Endothelial cell of umbilical vein (primary cell): Measurements from ENCODE around the gene KIRREL1. TPM values are rescaled to one million over a fixed set of nuclear protein-coding genes. Genes with fewer than 3 reads are reported as not detected.
A peak's percentile ranks its signal among the peaks of the same experiment; 100 is the strongest.

ENCODE experiments used
- BruUV-seq: library from RNA; stranded (reverse); fragments of 400-500 nt; replicated peaks from 2 replicates; lab custom pipeline; 2021; lab: Mats Ljungman, UMichigan
- CTCF ChIA-PET: fragments of 300-600, 350-600 bp; sonication (Branson Sonifier 250); formaldehyde crosslinking; loops from one replicate; lab custom pipeline; 2021; ENCODE audit warnings: antibody characterized with exemption, inconsistent platforms; lab: Charles Lee
- POLR2A ChIA-PET: fragments of 300-600, 350-600 bp; sonication (Branson Sonifier 250); formaldehyde crosslinking; loops from one replicate; lab custom pipeline; 2021; ENCODE audit warnings: antibody characterized with exemption, inconsistent platforms; lab: Charles Lee
- DNase-seq: peaks from one replicate; pipeline ENCODE4 v3.0.0-alpha.2; 2011; ENCODE audit warnings: low read depth, low spot score
- FAIRE-seq: peaks from 2 replicates; lab custom pipeline; 2011; peaks lifted over from hg19 to GRCh38; lab: Jason Lieb, UNC
- H2AFZ ChIP-seq: 2 replicates; pipeline ENCODE4 v1.6.0; 2012; ENCODE audit warnings: low read depth, low read length, control low read depth, inconsistent platforms
- H3K27ac ChIP-seq: 2 replicates; pipeline ENCODE4 v1.5.1; 2011; ENCODE audit warnings: low read depth, mild to moderate bottlenecking, control low read depth, low read length, moderate library complexity; ENCODE audit not compliant: insufficient read depth
- H3K27me3 ChIP-seq, 2 experiments: 2 replicates each; pipeline versions ENCODE4 v1.6.0 to v1.6.1; 2011; ENCODE audit warnings: low read length in 2 of 2, mixed read lengths in 1 of 2; ENCODE audit not compliant: control insufficient read depth in 2 of 2, insufficient read depth in 2 of 2
- H3K36me3 ChIP-seq, 2 experiments: 2 replicates in 1 of 2; 3 replicates in 1 of 2; pipeline ENCODE4 v1.5.1; 2011; ENCODE audit warnings: low read length in 2 of 2, mild to moderate bottlenecking in 1 of 2, moderate library complexity in 1 of 2; ENCODE audit not compliant: control insufficient read depth in 2 of 2, insufficient read depth in 2 of 2; ENCODE audit errors: extremely low read depth in 1 of 2
- H3K4me1 ChIP-seq: 3 replicates; pipeline ENCODE4 v1.5.1; 2011; ENCODE audit warnings: mild to moderate bottlenecking, low read length; ENCODE audit not compliant: control insufficient read depth, insufficient read depth; ENCODE audit errors: extremely low read depth
- H3K4me2 ChIP-seq: 2 replicates; pipeline ENCODE4 v1.6.1; 2011; ENCODE audit warnings: low read length, control low read depth, mixed read lengths; ENCODE audit not compliant: insufficient read depth
- H3K4me3 ChIP-seq, 3 experiments: fragments of 200-600 bp in 1 of 3; sonication (generic), shearing (Covaris generic) in 1 of 3; replicated peaks in 1 of 3; 2 replicates each; pipeline ENCODE4 v1.5.1; 2011 to 2016; ENCODE audit warnings: control low read depth in 3 of 3, low read length in 3 of 3, mild to moderate bottlenecking in 2 of 3, inconsistent platforms in 1 of 3, low read depth in 1 of 3, moderate library complexity in 1 of 3; ENCODE audit not compliant: insufficient read depth in 1 of 3
- H3K79me2 ChIP-seq: 2 replicates; pipeline ENCODE4 v1.6.0; 2012; ENCODE audit warnings: low read length, inconsistent platforms; ENCODE audit not compliant: control insufficient read depth, insufficient read depth
- H3K9ac ChIP-seq: replicated peaks from 2 replicates; pipeline ENCODE3; 2011; ENCODE audit warnings: low read length, control low read depth; ENCODE audit not compliant: insufficient read depth; ENCODE audit errors: extremely low read depth
- H3K9me1 ChIP-seq: replicated peaks from 3 replicates; pipeline ENCODE4 v1.6.0; 2011; ENCODE audit warnings: mild to moderate bottlenecking, low read length; ENCODE audit not compliant: control insufficient read depth, insufficient read depth; ENCODE audit errors: extremely low read depth
- H3K9me3 ChIP-seq: replicated peaks from 2 replicates; pipeline ENCODE4 v1.5.1; 2012; ENCODE audit warnings: low read length, inconsistent platforms; ENCODE audit not compliant: control insufficient read depth, insufficient read depth
- H4K20me1 ChIP-seq: replicated peaks from 2 replicates; pipeline ENCODE3; 2011; ENCODE audit warnings: mild to moderate bottlenecking, low read length; ENCODE audit not compliant: control insufficient read depth, insufficient read depth; ENCODE audit errors: extremely low read depth
- CTCF ChIP-seq, 2 donors: IDR thresholded peaks; 1 replicate in 1 of 2; 2 replicates in 1 of 2; pipeline ENCODE4 v1.5.1; 2011; ENCODE audit warnings: low read length in 2 of 2, mild to moderate bottlenecking in 2 of 2, moderate library complexity in 2 of 2, control low read depth in 1 of 2, inconsistent platforms in 1 of 2, low read depth in 1 of 2; ENCODE audit not compliant: insufficient read depth in 1 of 2; ENCODE audit errors: extremely low read depth in 1 of 2
- EZH2 ChIP-seq: IDR thresholded peaks from 2 replicates; pipeline ENCODE4 v1.6.1; 2012; ENCODE audit warnings: borderline replicate concordance, low read depth, mild to moderate bottlenecking, moderate library complexity, low read length, inconsistent platforms; ENCODE audit not compliant: severe bottlenecking
- JUN ChIP-seq: IDR thresholded peaks from 2 replicates; pipeline ENCODE4 v1.6.1; 2011; ENCODE audit warnings: borderline replicate concordance, low read depth; ENCODE audit not compliant: insufficient read length, insufficient read depth
- MYC ChIP-seq: IDR thresholded peaks from one replicate; pipeline ENCODE4 v1.6.1; 2011; ENCODE audit warnings: mild to moderate bottlenecking, low read depth, low read length
- POLR2AphosphoS5 ChIP-seq: IDR thresholded peaks from 2 replicates; pipeline ENCODE4 v1.6.1; 2012; ENCODE audit warnings: low read depth, mild to moderate bottlenecking, control low read depth, low read length, moderate library complexity; ENCODE audit not compliant: insufficient read depth
- dilution Hi-C: fragments of 300-500 bp; cut with MboI; formaldehyde crosslinking; loops from one replicate; pipeline ENCODE4 v1.15.0; 2019; ENCODE audit warnings: low sequenced_read_pairs; ENCODE audit not compliant: extremely low pct_ligation_motif_present
- intact Hi-C: fragments of 100-400 bp; cut with micrococcal nuclease; formaldehyde crosslinking; loops from one replicate; pipeline ENCODE4 v1.10.0; 2022
- polyA plus RNA-seq, 4 experiments: library from polyadenylated mRNA; depleted of rRNA in 3 of 4; stranded (reverse) in 3 of 4; unstranded in 1 of 4; fragments of >200 nt; gene quantifications; 2 replicates each; pipeline versions ENCODE4 v1.2.1 to v1.2.3, GENCODE V29; 2011 to 2012; ENCODE audit warnings: missing spikeins in 1 of 4
- total RNA-seq: library from RNA; stranded (reverse); gene quantifications from 2 replicates; pipeline ENCODE4 v1.2.3, GENCODE V29; 2021

The KIRREL1 gene
- total and polyA plus RNA-seq, 2 donors (not counting 3 experiments of a cell fraction or from before 2014, with no cell fraction given) = 35.6 to 57.6 TPM

- intact Hi-C loops (no loop called here), dilution Hi-C loops (no loop called here)
- FAIRE-seq (no peak), DNase-seq (no peak)
- Histone ChIP-seq H3K4me3 (no peak overlapping the region), H3K27me3 (peaks cover 2% of the 10 kb centered on the region in 2 experiments), H2AFZ (no peak overlapping the region), H3K9me1 (no peaks in the 10 kb centered on the region), H3K9ac (no peak overlapping the region), H3K4me1 (no peaks in the 10 kb centered on the region), H3K27ac (no peak overlapping the region), H3K36me3 (no peaks in the 10 kb centered on the region), H4K20me1 (no peaks in the 10 kb centered on the region), H3K4me2 (no peak overlapping the region), H3K79me2 (no peaks in the 10 kb centered on the region), H3K9me3 (no peaks in the 10 kb centered on the region)
- TF ChIP-seq POLR2AphosphoS5 (no peak), JUN (no peak), MYC (no peak)
- BruUV-seq = no TSS peak
- CTCF ChIA-PET = interaction anchor here (1.7 kb wide), 1 partner anchor 365 kb away, joined by 7 read pairs; no protein-coding TSS in a partner anchor
- POLR2A ChIA-PET = no interaction called here
Measured at GRCh38 chr1:157944663-157945280, 48.7 kb upstream of the KIRREL1 start.

- TF ChIP-seq CTCF (IDR thresholded peaks at IDR 0.05; ENCODE audit: extremely low read depth in 1 of 2, insufficient read depth in 1 of 2, low read depth in 1 of 2, low read length in 2 of 2) (peak in 1 of 2 donors; percentile 14), EZH2 (no peak)
- no TSS peak for BruUV-seq
- Histone ChIP-seq H3K27ac (no peak overlapping the region), H3K9me1 (no peaks in the 10 kb centered on the region), H3K4me2 (no peak overlapping the region), H2AFZ (no peak overlapping the region), H4K20me1 (no peaks in the 10 kb centered on the region), H3K36me3 (no peaks in the 10 kb centered on the region), H3K9me3 (no peaks in the 10 kb centered on the region), H3K9ac (no peak overlapping the region), H3K4me1 (no peaks in the 10 kb centered on the region), H3K4me3 (no peak overlapping the region), H3K79me2 (no peaks in the 10 kb centered on the region), H3K27me3 (peaks cover 14 to 17% of the 10 kb centered on the region in 2 experiments)
- intact Hi-C loops = loop anchor here (1.0 kb wide), 1 partner anchor 368 kb away; no protein-coding TSS in a partner anchor
- FAIRE-seq (no peak), DNase-seq (no peak)
- dilution Hi-C loops = no loop called here
- POLR2A ChIA-PET = no interaction called here
- CTCF ChIA-PET = interaction anchor here (0.5 to 3.8 kb wide), 8 partner anchors 9 to 372 kb away, joined by 3 to 46 read pairs (median 4); no protein-coding TSS in a partner anchor
Measured at GRCh38 chr1:157948312-157949073, 45.0 kb upstream of the KIRREL1 start.
